GM12865 (cell line): ENCODE measurements around the gene CA9.
"Not testable (repeated sequence)": the region's sequence is repeated elsewhere in the genome, so short reads cannot be mapped to it uniquely, and the experiment has no call there.

ENCODE experiments used
- DNase-seq: peaks from one replicate; pipeline ENCODE4 v3.0.0; 2010; ENCODE audit warnings: low read depth
- H3K4me3 ChIP-seq: 2 replicates; pipeline ENCODE4 v1.5.1; 2011; ENCODE audit warnings: mild to moderate bottlenecking, low read depth, low read length, control low read depth
- CTCF ChIP-seq: IDR thresholded peaks from 2 replicates; pipeline ENCODE4 v1.5.1; 2011; ENCODE audit warnings: low read length, control low read depth, low read depth, inconsistent platforms; ENCODE audit not compliant: insufficient read depth; ENCODE audit errors: missing control alignments

The CA9 gene

GRCh38 chr9:35639631-35640030 is 34.1 kb upstream of the CA9 start:
- no peak for DNase-seq
- no peak overlapping the region for H3K4me3 ChIP-seq
- no peak for TF ChIP-seq CTCF

GRCh38 chr9:35640431-35640830 is 33.3 kb upstream of the CA9 start:
- H3K4me3 ChIP-seq, DNase-seq: not testable (repeated sequence)

- not testable (repeated sequence) for H3K4me3 ChIP-seq, DNase-seq
Measured at GRCh38 chr9:35641478-35641877, 32.2 kb upstream of the CA9 start.

- DNase-seq: no peak
- H3K4me3 ChIP-seq: no peak overlapping the region
- no peak for TF ChIP-seq CTCF
Measured at GRCh38 chr9:35643046-35643445, 30.7 kb upstream of the CA9 start.

GRCh38 chr9:35645736-35646135 is 28.0 kb upstream of the CA9 start:
- not testable (repeated sequence) for DNase-seq

GRCh38 chr9:35646153-35646532 is 27.6 kb upstream of the CA9 start:
- no peak for DNase-seq
- H3K4me3 ChIP-seq: peak overlapping the region; percentile 82

More at GRCh38 chr9:35645736-35646135, 28.0 kb upstream of the CA9 start:
- H3K4me3 ChIP-seq: peak overlapping the region; percentile 82

GRCh38 chr9:35646533-35647265 is 27.0 kb upstream of the CA9 start:
- H3K4me3 ChIP-seq: peak overlapping the region; percentile 82
- peak; percentile 95 for DNase-seq
- TF ChIP-seq CTCF: peak; percentile 98

More at GRCh38 chr9:35646153-35646532, 27.6 kb upstream of the CA9 start:
- no peak for TF ChIP-seq CTCF

- peak overlapping the region; percentile 78 for H3K4me3 ChIP-seq
- no peak for TF ChIP-seq CTCF
- peak; percentile 54 for DNase-seq
Measured at GRCh38 chr9:35649431-35650340, 24.0 kb upstream of the CA9 start.
